Glutamatergic neuron (in vitro differentiated cells): ENCODE measurements around the gene ADCY2. TPM values are rescaled to one million over a fixed set of nuclear protein-coding genes. Genes with fewer than 3 reads are reported as not detected.

Experiments used
- DNase-seq: peaks from one replicate; pipeline ENCODE4 v3.0.0; 2022
- H3K27ac Mint-ChIP-seq: one replicate; pipeline ENCODE4 v1.8.0; 2020; ENCODE audit warnings: mild to moderate bottlenecking, mixed read lengths, inconsistent platforms; ENCODE audit not compliant: unreplicated experiment
- H3K27me3 Mint-ChIP-seq: one replicate; pipeline ENCODE4 v1.8.0; 2020; ENCODE audit warnings: mild to moderate bottlenecking, moderate library complexity, mixed read lengths, inconsistent platforms; ENCODE audit not compliant: unreplicated experiment
- H3K36me3 Mint-ChIP-seq: one replicate; pipeline ENCODE4 v1.8.0; 2020; ENCODE audit warnings: mild to moderate bottlenecking, mixed read lengths, inconsistent platforms; ENCODE audit not compliant: unreplicated experiment
- H3K4me1 Mint-ChIP-seq: one replicate; pipeline ENCODE4 v1.8.0; 2020; ENCODE audit warnings: mild to moderate bottlenecking, low read depth, mixed read lengths, inconsistent platforms; ENCODE audit not compliant: unreplicated experiment
- H3K4me3 Mint-ChIP-seq: one replicate; pipeline ENCODE4 v1.8.0; 2020; ENCODE audit warnings: mild to moderate bottlenecking, mixed read lengths, inconsistent platforms; ENCODE audit not compliant: unreplicated experiment
- H3K9me3 Mint-ChIP-seq: one replicate; pipeline ENCODE4 v1.8.0; 2020; ENCODE audit warnings: mild to moderate bottlenecking, moderate library complexity, mixed read lengths, inconsistent platforms; ENCODE audit not compliant: unreplicated experiment
- total RNA-seq: library from RNA; stranded (reverse); fragmentation: NEBNext Ultra II Directional; extraction: Animal tissue kit (Norgen Biotek cat#: 25700); gene quantifications from one replicate; pipeline ENCODE4 v1.2.1, GENCODE V29; 2021; ENCODE audit not compliant: unreplicated experiment
- TF ChIP-seq, protein P1 (sequence below): fragments of 200-600 bp; sonication (generic); IDR thresholded peaks from one replicate; pipeline ENCODE4 v1.5.0; 2021; ENCODE audit not compliant: partially characterized antibody, unreplicated experiment

Gene ADCY2
- total RNA-seq, 1 donor from 2014 or later, result 3.8 TPM

DNA sequence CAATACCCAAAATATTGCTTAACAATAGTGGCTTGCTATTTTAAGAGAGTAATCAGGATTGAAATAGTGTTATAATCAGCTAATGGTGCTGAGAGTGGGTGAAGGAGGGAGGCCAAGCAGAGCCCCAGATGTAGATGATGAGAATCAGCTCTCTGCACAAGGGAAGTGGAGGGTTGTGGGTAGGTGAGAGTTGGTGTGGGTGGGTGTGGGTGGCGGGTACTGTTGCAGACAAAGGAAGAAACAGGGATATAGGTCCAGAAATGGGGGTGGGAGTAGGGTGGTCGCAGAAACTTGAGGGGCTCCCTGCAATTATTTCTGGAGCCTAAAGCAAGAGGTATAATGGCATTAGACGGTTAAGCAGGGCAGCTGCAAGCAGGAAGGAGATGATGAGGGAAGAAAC lies 7.4 kb upstream of the ADCY2 start:
- Mint-ChIP-seq H3K4me3 (no peak overlapping the region), H3K36me3 (no peaks in the 10 kb centered on the region), H3K27ac (no peak overlapping the region)

GRCh38 chr5:7391215-7391614 lies 4.7 kb upstream of the ADCY2 start:
- H3K27ac Mint-ChIP-seq, result no peak overlapping the region

More for the DNA sequence above, 7.4 kb upstream of the ADCY2 start:
- no peak for DNase-seq
- Mint-ChIP-seq H3K27me3 (no peaks in the 10 kb centered on the region), H3K9me3 (no peaks in the 10 kb centered on the region), H3K4me1 (peaks cover 17% of the 10 kb centered on the region)
- TF ChIP-seq, protein P1, sequence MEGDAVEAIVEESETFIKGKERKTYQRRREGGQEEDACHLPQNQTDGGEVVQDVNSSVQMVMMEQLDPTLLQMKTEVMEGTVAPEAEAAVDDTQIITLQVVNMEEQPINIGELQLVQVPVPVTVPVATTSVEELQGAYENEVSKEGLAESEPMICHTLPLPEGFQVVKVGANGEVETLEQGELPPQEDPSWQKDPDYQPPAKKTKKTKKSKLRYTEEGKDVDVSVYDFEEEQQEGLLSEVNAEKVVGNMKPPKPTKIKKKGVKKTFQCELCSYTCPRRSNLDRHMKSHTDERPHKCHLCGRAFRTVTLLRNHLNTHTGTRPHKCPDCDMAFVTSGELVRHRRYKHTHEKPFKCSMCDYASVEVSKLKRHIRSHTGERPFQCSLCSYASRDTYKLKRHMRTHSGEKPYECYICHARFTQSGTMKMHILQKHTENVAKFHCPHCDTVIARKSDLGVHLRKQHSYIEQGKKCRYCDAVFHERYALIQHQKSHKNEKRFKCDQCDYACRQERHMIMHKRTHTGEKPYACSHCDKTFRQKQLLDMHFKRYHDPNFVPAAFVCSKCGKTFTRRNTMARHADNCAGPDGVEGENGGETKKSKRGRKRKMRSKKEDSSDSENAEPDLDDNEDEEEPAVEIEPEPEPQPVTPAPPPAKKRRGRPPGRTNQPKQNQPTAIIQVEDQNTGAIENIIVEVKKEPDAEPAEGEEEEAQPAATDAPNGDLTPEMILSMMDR, result no peak

GRCh38 chr5:7391814-7392692 lies 3.9 kb upstream of the ADCY2 start:
- Mint-ChIP-seq H3K27ac (peak overlapping the region; percentile 14), H3K27me3 (peaks cover 8% of the 10 kb centered on the region), H3K4me1 (peaks cover 15% of the 10 kb centered on the region), H3K36me3 (no peaks in the 10 kb centered on the region), H3K9me3 (peaks cover 5% of the 10 kb centered on the region), H3K4me3 (no peak overlapping the region)
- TF ChIP-seq, protein P1, result peak; percentile 44
- no peak for DNase-seq

More at GRCh38 chr5:7391215-7391614, 4.7 kb upstream of the ADCY2 start:
- Mint-ChIP-seq H3K36me3 (no peaks in the 10 kb centered on the region), H3K27me3 (peaks cover 3% of the 10 kb centered on the region), H3K4me3 (no peak overlapping the region), H3K4me1 (peaks cover 12% of the 10 kb centered on the region), H3K9me3 (peaks cover 1% of the 10 kb centered on the region)
- no peak for DNase-seq
- TF ChIP-seq, protein P1, result no peak

GRCh38 chr5:7392693-7393024 lies 3.3 kb upstream of the ADCY2 start:
- DNase-seq, result no peak
- no peaks in the 10 kb centered on the region for H3K36me3 Mint-ChIP-seq
- peaks cover 8% of the 10 kb centered on the region for H3K27me3 Mint-ChIP-seq
- H3K27ac Mint-ChIP-seq, result no peak overlapping the region
- H3K4me1 Mint-ChIP-seq, result peaks cover 15% of the 10 kb centered on the region
- TF ChIP-seq, protein P1, result no peak
- peaks cover 8% of the 10 kb centered on the region for H3K9me3 Mint-ChIP-seq
- no peak overlapping the region for H3K4me3 Mint-ChIP-seq

- Mint-ChIP-seq H3K4me3 (no peak overlapping the region), H3K9me3 (peaks cover 8% of the 10 kb centered on the region), H3K36me3 (no peaks in the 10 kb centered on the region), H3K27me3 (peaks cover 8% of the 10 kb centered on the region), H3K27ac (no peak overlapping the region), H3K4me1 (peaks cover 15% of the 10 kb centered on the region)
- TF ChIP-seq, protein P1, result no peak
- no peak for DNase-seq
Measured at GRCh38 chr5:7393921-7394799, 1.8 kb upstream of the ADCY2 start.
